CD14-positive monocyte (primary cell): Measurements from ENCODE around the gene MOK. TPM values are rescaled to one million over a fixed set of nuclear protein-coding genes. Genes with fewer than 3 reads are reported as not detected.

Experiments
- DNase-seq, 3 donors: peaks; one replicate each; pipeline ENCODE4 v3.0.0-alpha.2; 2011 to 2022
- H2AFZ ChIP-seq: 2 replicates; pipeline ENCODE4 v1.6.0; 2012; ENCODE audit warnings: mild to moderate bottlenecking, low read depth, low read length, inconsistent platforms; ENCODE audit not compliant: insufficient read depth, poor library complexity, severe bottlenecking
- H3K27ac ChIP-seq, 2 donors: 1 replicate in 1 of 2; 2 replicates in 1 of 2; pipeline ENCODE4 v1.5.1; 2012 to 2013; ENCODE audit warnings: low read length in 2 of 2, control low read depth in 1 of 2, inconsistent platforms in 1 of 2, low read depth in 1 of 2, mild to moderate bottlenecking in 1 of 2
- H3K27me3 ChIP-seq, 2 donors: one replicate each; pipeline versions ENCODE4 v1.6.0 to v1.6.1; 2011 to 2013; ENCODE audit warnings: low read length in 2 of 2; ENCODE audit not compliant: control insufficient read depth in 2 of 2, insufficient read depth in 2 of 2
- H3K36me3 ChIP-seq, 2 donors: replicated peaks in 1 of 2; 1 replicate in 1 of 2; 2 replicates in 1 of 2; pipeline versions ENCODE4 v1.5.1 to v1.6.1; 2012 to 2013; ENCODE audit warnings: low read length in 2 of 2, control low read depth in 1 of 2, inconsistent platforms in 1 of 2, mild to moderate bottlenecking in 1 of 2; ENCODE audit not compliant: insufficient read depth in 2 of 2, control insufficient read depth in 1 of 2
- H3K4me1 ChIP-seq, 2 donors: 1 replicate in 1 of 2; 2 replicates in 1 of 2; pipeline versions ENCODE4 v1.5.1 to v1.6.1; 2012 to 2013; ENCODE audit warnings: low read length in 2 of 2, control low read depth in 1 of 2, inconsistent platforms in 1 of 2, mild to moderate bottlenecking in 1 of 2, moderate library complexity in 1 of 2; ENCODE audit not compliant: insufficient read depth in 2 of 2, control insufficient read depth in 1 of 2
- H3K4me2 ChIP-seq: replicated peaks from 2 replicates; pipeline ENCODE3; 2012; ENCODE audit warnings: low read length, moderate library complexity, mild to moderate bottlenecking; ENCODE audit not compliant: poor library complexity, severe bottlenecking; ENCODE audit errors: extremely low read depth
- H3K4me3 ChIP-seq, 3 experiments: fragments of 200-600 bp in 1 of 3; sonication (generic) in 1 of 3; replicated peaks in 1 of 3; 1 replicate in 2 of 3; 2 replicates in 1 of 3; pipeline ENCODE4 v1.5.1; 2011 to 2013; ENCODE audit warnings: low read length in 3 of 3, mild to moderate bottlenecking in 3 of 3, control low read depth in 2 of 3, low read depth in 2 of 3, inconsistent platforms in 1 of 3, moderate library complexity in 1 of 3
- H3K79me2 ChIP-seq: 2 replicates; pipeline ENCODE4 v1.6.0; 2012; ENCODE audit warnings: mild to moderate bottlenecking, control low read depth, inconsistent platforms, low read length, moderate library complexity; ENCODE audit not compliant: insufficient read depth
- H3K9ac ChIP-seq: 2 replicates; pipeline ENCODE4 v1.6.0; 2017; ENCODE audit warnings: low read length, mild to moderate bottlenecking; ENCODE audit not compliant: insufficient read depth, poor library complexity, severe bottlenecking
- H3K9me3 ChIP-seq, 2 donors: replicated peaks in 1 of 2; 1 replicate in 1 of 2; 2 replicates in 1 of 2; pipeline versions ENCODE4 v1.5.1 to v1.6.1; 2012 to 2013; ENCODE audit warnings: low read length in 2 of 2, control low read depth in 1 of 2; ENCODE audit not compliant: control insufficient read depth in 1 of 2, insufficient read depth in 1 of 2
- H4K20me1 ChIP-seq: 2 replicates; pipeline ENCODE4 v1.6.0; 2012; ENCODE audit warnings: mild to moderate bottlenecking, low read length, control low read depth, moderate library complexity; ENCODE audit not compliant: insufficient read depth
- H3K27ac Mint-ChIP-seq, 7 donors: one replicate each; pipeline ENCODE4 v1.8.0; 2020; ENCODE audit warnings: mild to moderate bottlenecking in 7 of 7, mixed read lengths in 7 of 7, moderate library complexity in 6 of 7, inconsistent platforms in 2 of 7
- H3K27me3 Mint-ChIP-seq, 3 donors: one replicate each; pipeline ENCODE4 v1.8.0; 2021 to 2022; ENCODE audit warnings: low read depth in 3 of 3, mild to moderate bottlenecking in 3 of 3, mixed read lengths in 3 of 3, moderate library complexity in 3 of 3, inconsistent platforms in 1 of 3
- H3K36me3 Mint-ChIP-seq, 2 donors: one replicate each; pipeline ENCODE4 v1.8.0; 2020; ENCODE audit warnings: mixed read lengths in 2 of 2, inconsistent platforms in 1 of 2, mild to moderate bottlenecking in 1 of 2
- H3K4me1 Mint-ChIP-seq: one replicate; pipeline ENCODE4 v1.8.0; 2020; ENCODE audit warnings: mild to moderate bottlenecking, mixed read lengths
- H3K4me3 Mint-ChIP-seq, 2 donors: one replicate each; pipeline ENCODE4 v1.8.0; 2020; ENCODE audit warnings: mild to moderate bottlenecking in 2 of 2, mixed read lengths in 2 of 2, moderate library complexity in 1 of 2
- H3K9me3 Mint-ChIP-seq, 7 donors: one replicate each; pipeline ENCODE4 v1.8.0; 2020 to 2022; ENCODE audit warnings: mixed read lengths in 7 of 7, mild to moderate bottlenecking in 6 of 7, moderate library complexity in 6 of 7, inconsistent platforms in 2 of 7
- WGBS: methylation state at CpG from one replicate; pipeline ENCODE4 v1.1.5; 2013; ENCODE audit warnings: missing lambda C conversion rate; ENCODE audit not compliant: insufficient coverage; 5-methylcytosine and 5-hydroxymethylcytosine counted together
- intact Hi-C, 2 donors: fragments of 100-400 bp; cut with micrococcal nuclease; formaldehyde crosslinking; loops; one replicate each; pipeline versions ENCODE4 v1.15.0 to v1.15.1; 2023
- polyA plus RNA-seq, 3 donors: library from polyadenylated mRNA; depleted of rRNA in 1 of 3; unstranded in 2 of 3; stranded (reverse) in 1 of 3; fragments of 300-500 nt in 2 of 3; fragments of >200 nt in 1 of 3; fragmentation: Illumina TruSeq in 2 of 3; gene quantifications; 1 replicate in 2 of 3; 2 replicates in 1 of 3; pipeline ENCODE4 v1.2.3, GENCODE V29; 2012 to 2021
- TF ChIP-seq, protein P1 (sequence below): fragments of 200-600 bp; IDR thresholded peaks from one replicate; pipeline ENCODE4 v1.8.0; 2022; ENCODE audit warnings: antibody characterized with exemption, mild to moderate bottlenecking

The MOK gene
- polyA plus RNA-seq, 3 donors: 0.67 to 3.4 (median 1.8) TPM

DNA sequence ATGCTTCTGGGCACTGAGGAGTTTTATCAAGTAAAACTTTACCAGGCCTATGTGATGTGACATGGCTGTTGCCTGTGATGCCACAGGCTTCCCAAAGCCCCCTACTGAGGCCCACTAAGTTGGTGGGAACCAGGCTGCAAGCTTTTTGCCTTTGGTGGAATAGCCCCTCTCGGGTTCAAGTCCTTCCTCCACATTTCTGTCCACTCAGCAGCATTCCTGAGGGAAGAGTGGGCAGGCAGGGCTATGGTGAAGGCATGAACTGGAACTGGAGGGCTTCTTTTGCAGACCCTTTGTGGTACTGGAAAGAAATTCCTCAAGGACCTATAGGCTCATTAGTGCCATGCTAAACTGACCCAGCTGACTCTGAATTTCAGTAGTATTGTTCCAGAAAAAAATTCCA is 116.8 kb downstream of the MOK start:
- Histone ChIP-seq H3K27me3 (no peaks in the 10 kb centered on the region), H3K36me3 (no peaks in the 10 kb centered on the region), H2AFZ (no peak overlapping the region), H3K4me1 (no peaks in the 10 kb centered on the region), H3K27ac (no peak overlapping the region), H3K9me3 (no peaks in the 10 kb centered on the region), H3K79me2 (peaks cover 82% of the 10 kb centered on the region), H3K9ac (no peak overlapping the region), H4K20me1 (peaks cover 100% of the 10 kb centered on the region), H3K4me2 (no peak overlapping the region), H3K4me3 (no peak overlapping the region)
- TF ChIP-seq, protein P1, sequence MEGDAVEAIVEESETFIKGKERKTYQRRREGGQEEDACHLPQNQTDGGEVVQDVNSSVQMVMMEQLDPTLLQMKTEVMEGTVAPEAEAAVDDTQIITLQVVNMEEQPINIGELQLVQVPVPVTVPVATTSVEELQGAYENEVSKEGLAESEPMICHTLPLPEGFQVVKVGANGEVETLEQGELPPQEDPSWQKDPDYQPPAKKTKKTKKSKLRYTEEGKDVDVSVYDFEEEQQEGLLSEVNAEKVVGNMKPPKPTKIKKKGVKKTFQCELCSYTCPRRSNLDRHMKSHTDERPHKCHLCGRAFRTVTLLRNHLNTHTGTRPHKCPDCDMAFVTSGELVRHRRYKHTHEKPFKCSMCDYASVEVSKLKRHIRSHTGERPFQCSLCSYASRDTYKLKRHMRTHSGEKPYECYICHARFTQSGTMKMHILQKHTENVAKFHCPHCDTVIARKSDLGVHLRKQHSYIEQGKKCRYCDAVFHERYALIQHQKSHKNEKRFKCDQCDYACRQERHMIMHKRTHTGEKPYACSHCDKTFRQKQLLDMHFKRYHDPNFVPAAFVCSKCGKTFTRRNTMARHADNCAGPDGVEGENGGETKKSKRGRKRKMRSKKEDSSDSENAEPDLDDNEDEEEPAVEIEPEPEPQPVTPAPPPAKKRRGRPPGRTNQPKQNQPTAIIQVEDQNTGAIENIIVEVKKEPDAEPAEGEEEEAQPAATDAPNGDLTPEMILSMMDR: no peak
- H3K27ac Mint-ChIP-seq: no peak overlapping the region
- no peak overlapping the region for H3K4me3 Mint-ChIP-seq
- WGBS: no CpG with 5 or more reads among the region's 1 CpG
- intact Hi-C loops: no loop called here
- H3K9me3 Mint-ChIP-seq: no peaks in the 10 kb centered on the region
- H3K4me1 Mint-ChIP-seq: peaks cover 7% of the 10 kb centered on the region
- no peaks in the 10 kb centered on the region for H3K27me3 Mint-ChIP-seq
- H3K36me3 Mint-ChIP-seq: peaks cover 6 to 9% of the 10 kb centered on the region in 2 donors
- no peak for DNase-seq

DNA sequence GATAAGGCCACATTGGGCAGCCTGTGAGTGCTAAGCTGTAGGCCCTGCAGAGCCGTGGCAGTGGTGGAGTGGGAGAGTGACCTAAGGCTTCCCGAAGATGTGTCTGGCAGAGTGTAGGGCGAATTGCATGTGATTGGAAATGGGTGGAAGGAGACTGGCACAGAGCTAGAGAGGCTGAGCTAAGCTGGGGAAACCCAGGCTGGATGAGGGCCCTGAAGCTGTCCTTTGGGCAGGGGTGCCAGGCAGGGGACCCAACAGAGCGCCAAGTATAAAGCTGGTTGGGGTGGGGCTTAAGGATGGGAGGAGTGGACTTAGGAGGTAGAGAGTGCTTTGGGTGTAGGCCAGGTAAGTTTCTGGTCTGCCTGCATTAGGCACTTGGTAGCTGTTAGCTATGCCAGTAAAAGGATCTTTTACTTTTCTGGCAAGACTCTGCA is 117.4 kb downstream of the MOK start:
- H3K27me3 ChIP-seq: no peaks in the 10 kb centered on the region
- H3K27ac ChIP-seq: no peak overlapping the region
- no peak overlapping the region for H3K9ac ChIP-seq
- TF ChIP-seq, protein P1: no peak
- 98% methylated on average over 4 of the region's 4 CpGs for WGBS
- Mint-ChIP-seq H3K4me1 (peaks cover 7% of the 10 kb centered on the region), H3K27me3 (no peaks in the 10 kb centered on the region), H3K36me3 (peaks cover 6 to 8% of the 10 kb centered on the region in 2 donors), H3K9me3 (no peaks in the 10 kb centered on the region), H3K27ac (peak overlapping the region in 1 of 7 donors; percentile 4), H3K4me3 (no peak overlapping the region)
- H3K4me3 ChIP-seq: no peak overlapping the region
- H3K4me1 ChIP-seq: no peaks in the 10 kb centered on the region
- intact Hi-C loops: no loop called here
- H4K20me1 ChIP-seq: peaks cover 100% of the 10 kb centered on the region
- no peak overlapping the region for H2AFZ ChIP-seq
- peaks cover 87% of the 10 kb centered on the region for H3K79me2 ChIP-seq
- H3K9me3 ChIP-seq: no peaks in the 10 kb centered on the region
- no peak overlapping the region for H3K4me2 ChIP-seq
- no peaks in the 10 kb centered on the region for H3K36me3 ChIP-seq
- DNase-seq: no peak
